ENCODE data around the gene NKX6-2.
"Not testable (repeated sequence)": the region's sequence is repeated elsewhere in the genome, so short reads cannot be mapped to it uniquely, and the experiment has no call there.

Gene NKX6-2

GRCh38 chr10:132812520-132812919 lies 26.6 kb upstream of the NKX6-2 start:
- peak; percentile 9 for DNase-seq

DNA sequence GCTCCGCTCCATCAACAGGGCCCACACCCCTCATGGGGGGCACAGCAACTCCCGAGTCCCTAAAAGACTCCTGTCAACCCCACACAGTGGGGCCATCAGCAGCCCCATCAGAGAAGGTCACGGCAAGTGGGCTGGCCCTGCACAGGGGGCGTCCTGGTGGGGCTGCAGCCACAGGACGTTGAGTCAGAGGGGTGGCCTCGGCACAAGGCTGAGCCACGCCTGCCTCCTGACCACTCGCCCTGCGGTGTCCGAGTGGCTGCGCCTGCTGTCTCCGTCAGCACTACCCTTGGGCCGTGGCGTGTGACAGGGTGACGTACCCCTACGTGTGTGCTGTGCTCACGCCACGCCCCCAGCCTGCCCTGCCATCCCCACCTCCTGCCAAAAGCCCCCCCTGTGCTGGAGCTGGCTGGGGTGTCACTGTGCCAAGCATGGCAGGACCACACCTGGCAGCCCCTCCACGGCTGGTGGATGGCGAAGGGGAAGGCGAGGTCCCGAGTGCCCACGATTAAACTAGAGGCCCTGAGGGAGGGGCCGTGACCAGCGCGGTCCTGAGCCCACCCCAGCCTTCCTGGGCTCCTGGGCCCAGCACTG lies 26.0 kb upstream of the NKX6-2 start:
- DNase-seq, result no peak

DNA sequence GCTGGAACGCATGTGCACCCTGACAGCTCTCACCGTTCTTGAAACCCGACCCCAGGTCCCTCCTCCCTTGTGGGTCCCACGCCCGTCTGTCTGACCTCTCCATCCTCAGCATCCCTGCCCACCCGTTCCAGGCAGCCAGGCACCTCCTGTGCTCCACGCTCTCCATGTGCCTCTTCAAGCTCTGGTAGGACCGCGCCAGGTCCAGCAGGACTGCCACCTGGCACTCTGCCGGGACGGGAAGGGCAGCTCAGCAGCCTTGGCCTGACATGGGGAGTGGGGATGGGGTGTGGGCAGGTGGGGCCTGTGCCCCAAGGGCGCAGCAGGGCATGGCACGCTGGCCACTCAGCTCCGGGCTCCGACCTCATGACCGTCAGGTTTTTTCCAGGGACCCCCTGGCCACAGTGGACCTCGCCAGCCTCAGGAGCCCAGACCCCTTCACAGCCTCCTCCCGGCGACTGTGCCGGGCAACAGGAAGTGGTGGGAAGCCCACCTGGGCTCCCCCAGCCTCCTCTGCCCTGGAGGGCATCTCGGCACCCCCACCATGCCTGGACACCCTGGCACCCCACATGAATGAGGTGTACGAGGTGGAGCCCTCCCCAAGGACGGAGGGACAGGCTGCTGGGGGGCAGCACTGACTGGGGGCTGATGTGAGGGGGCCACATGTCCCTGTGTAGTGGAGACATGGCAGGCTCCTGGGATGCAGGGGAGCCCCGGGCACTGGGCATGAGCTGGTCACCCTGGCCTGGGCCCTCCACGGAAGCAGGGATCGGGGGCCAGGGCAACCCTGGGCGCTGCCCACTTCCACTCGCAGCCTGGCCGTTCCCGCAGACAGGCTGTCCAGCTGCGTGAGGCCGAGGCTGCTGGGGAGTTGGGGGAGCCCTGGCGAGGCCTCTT lies 25.1 kb upstream of the NKX6-2 start:
- no peak for DNase-seq

GRCh38 chr10:132810141-132810806 lies 24.3 kb upstream of the NKX6-2 start:
- DNase-seq, result peak; percentile 10

- no peak for DNase-seq
Measured at GRCh38 chr10:132809232-132810140, 23.5 kb upstream of the NKX6-2 start.

DNA sequence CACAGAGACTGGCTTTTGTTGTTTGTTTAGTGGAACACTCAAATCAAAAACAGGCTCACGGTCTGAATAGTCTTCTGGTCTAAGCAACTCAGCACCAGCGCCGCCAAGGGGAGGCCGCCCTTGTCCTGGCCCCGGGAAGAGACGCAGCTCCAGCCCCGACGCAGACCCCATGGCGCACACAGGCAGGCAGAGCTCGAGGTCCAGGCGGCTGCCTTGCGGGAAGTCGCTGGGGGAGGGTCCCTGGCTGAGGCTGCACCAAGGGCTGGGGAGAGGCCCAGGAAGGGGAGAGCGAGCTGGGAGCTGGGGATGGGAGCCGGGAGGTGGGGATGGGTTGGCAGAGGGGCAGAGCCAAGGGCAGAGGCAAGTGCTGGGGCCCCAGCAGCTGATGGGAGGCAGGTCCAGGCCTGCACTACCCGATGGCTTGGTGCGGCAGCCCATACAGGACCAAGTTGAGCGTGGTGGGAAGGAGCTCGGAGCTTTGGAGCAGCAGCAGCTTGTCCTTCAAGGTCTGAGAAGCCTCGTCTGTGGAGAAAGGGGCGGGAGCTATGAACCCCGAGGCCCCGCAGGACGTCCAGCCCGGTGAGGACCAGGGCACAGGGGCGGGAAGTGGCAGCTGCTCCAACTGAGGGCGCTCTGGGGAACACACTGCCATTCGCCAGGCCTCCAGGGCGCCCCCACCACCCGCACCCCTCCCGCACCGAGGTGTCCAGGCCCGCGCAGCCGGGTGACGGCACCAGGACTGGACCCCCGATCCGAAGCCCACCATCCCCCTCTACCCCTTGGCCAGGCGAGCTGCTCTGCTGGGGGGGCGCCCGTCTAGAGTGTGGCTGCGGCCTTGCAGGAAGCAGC lies 22.7 kb upstream of the NKX6-2 start:
- DNase-seq, result no peak

- DNase-seq, result no peak
Measured at GRCh38 chr10:132807621-132808049, 21.7 kb upstream of the NKX6-2 start.

DNA sequence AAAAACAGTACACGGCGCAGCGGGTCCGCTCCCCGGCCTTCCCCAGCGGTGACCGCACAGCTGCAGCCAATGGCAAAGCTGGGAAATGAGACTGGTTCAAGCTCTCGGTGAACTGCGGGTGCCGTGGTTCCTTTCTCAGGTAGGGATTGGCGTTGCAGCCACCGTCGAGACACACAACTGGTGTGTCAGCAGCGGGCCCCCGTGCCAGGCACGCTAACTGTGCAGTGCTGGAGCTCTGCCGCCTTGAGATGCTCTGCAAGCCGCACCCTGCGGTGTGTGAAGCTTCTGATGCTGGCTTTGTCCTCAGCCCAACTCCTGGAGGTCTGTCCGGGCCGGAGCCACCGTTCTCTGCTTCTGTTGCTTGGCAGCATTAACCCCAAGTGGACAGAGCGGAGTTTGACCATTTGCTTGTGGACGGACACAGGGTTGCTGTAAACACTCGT lies 20.6 kb upstream of the NKX6-2 start:
- no peak for DNase-seq

DNA sequence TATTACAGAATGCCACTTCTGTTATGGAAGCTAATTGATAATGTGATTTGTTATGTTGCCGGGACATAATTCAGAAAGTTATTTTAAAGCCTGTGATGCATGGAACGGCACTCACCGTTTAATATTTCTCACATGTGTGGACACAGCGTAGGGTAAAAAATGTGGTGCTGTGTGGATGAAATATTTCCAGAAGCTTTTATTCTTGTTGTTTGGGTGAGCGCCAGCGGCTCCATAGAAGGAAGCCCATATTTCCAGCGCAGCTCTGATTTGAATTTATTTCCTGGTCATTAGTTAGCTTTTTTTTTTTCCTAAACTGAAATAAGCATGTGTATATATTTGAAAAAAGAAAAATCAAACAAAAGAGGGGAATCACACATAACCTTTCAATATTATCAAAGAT lies 20.2 kb upstream of the NKX6-2 start:
- DNase-seq, result no peak

DNA sequence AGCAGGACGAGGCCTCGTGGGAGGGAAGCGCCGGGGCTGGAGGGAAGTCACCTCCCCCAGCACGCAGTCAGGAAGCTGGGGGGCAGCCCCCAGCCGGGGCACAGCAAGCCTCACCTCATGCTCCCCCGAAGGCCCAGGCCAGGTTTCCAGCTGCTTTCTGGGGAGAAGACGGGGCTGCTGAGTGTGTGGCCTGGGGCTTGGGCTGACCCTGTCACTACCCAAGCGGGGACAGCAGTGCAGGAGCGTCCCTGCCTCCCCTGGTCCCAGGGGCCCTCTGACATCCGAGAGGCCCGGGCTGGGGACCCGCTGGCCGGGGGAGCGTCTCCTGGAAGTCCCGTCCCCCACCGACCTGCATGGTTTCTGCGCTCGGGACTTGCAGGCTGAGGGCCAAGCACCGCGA lies 19.7 kb upstream of the NKX6-2 start:
- no peak for DNase-seq

DNA sequence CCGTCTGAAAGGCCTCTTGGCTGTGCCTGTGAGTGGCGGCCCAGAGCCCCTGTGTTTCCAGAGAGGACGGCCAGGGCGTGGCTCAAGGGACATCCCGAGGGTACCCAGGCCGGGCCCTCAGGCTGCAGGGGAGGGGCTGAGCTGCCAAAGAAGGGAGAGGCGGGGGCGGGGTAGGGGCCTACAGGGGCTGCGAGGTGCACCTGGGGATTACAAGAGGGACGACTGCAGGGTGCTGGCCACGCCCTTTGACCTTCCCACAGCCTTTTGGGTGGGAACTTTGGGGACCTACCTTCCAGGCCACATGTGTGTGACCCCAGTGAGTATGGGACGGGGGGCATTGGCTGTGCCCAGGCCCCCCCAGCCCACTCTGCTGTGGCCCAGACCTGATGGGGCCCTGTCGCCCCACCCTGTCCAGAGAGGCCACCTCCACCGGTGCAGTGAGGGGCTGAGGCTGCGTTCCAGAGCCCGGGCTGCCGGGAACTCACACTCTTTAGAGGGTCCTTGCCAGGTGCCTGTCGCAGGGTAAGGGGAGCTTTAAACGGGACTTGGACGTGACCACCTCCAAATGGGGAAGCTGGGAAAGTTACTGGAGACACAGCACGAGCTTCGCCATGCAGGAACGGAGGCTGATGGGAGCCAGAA lies 19.0 kb upstream of the NKX6-2 start:
- DNase-seq, result no peak

- DNase-seq, result no peak
Measured at GRCh38 chr10:132804287-132804686, 18.3 kb upstream of the NKX6-2 start.

DNA sequence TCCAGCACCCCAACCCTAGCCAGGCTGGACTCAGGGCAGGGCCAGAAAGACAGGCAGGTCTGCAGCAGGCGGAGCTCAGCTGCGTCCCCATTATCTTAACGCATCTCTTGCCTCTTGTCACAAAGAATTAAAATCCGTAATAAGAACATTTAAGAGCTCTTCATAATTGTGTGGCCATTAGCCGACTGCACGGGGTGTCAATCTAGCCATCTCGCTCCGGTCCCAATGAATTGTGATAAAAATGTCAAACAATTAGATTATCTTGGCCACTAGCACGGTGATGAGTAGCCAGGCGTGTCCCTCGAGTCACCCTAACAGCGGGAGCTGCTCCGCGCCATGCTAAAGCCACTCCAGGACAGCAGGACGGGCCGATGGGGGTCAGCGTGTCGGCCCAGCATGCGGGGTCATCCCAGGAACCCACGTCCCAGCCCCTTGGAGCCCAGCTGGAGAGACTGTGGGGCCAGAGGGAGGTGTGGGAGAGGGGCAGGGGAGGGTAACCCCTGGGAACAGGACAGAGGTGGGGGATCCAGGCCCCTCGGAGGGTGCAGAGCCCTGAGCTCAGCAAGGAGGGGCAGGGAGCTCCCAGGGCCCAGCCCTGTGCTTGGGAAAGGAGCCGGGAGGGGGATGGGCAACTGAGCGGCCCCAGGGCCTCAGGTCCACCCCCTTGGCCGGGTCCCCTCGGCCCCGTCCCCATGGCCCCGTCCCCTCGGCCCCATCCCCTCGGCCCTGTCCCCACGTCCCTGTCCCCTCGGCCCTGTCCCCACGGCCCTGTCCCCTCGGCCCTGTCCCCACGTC lies 17.7 kb upstream of the NKX6-2 start:
- no peak for DNase-seq

DNA sequence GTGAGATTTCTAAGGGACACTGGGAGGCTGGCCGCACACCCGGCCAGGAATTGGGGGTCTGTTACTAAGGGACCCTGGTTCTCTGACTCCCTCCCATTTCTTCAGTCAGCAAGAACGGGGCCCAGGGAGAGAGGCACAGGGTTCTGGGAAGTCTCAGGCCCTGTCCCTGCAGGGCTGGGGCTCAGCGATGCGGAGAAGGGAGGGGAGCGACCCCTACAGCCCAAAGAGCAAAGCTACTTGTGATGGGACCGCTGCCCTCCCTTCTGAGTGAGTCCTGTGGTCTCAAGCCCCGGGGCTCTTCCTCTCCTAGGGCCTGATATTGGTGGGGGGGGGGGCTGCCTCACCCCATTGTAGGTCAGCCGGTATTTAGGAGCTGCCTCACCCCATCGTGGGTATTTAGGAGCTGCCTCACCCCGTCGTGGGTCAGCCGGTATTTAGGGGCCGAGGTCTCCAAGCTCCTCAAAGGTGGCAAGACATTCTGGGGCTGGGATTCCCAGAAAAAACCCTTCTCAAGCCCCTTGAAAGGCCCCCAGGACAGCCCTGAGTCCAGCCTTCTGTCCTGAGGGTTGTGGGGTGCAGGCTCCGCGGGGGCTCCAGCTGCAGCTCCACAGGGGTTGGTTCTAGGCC lies 16.9 kb upstream of the NKX6-2 start:
- no peak for DNase-seq

DNA sequence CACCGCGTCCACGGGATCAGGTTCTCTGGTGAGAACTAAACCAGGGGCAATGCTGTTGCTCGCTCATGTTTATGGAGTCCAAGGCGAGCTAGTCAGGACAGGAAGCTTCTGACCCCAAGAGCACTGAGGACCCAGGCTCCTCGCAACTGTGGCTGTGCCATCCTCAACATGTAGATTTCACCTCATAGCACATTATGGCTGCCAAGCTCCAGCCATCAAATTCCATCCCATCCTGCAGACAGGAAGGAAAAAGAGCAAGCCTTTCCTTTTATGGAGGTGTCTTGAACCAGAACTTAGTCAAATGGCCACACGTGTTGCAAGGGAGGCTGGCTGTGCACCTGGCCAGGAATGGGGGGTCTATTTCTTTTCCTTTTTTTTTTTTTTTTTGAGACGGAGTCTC lies 16.1 kb upstream of the NKX6-2 start:
- no peak for DNase-seq

- DNase-seq, result no peak
Measured at GRCh38 chr10:132799865-132800264, 13.9 kb upstream of the NKX6-2 start.

GRCh38 chr10:132798876-132799275 lies 12.9 kb upstream of the NKX6-2 start:
- peak; percentile 1 for DNase-seq

DNA sequence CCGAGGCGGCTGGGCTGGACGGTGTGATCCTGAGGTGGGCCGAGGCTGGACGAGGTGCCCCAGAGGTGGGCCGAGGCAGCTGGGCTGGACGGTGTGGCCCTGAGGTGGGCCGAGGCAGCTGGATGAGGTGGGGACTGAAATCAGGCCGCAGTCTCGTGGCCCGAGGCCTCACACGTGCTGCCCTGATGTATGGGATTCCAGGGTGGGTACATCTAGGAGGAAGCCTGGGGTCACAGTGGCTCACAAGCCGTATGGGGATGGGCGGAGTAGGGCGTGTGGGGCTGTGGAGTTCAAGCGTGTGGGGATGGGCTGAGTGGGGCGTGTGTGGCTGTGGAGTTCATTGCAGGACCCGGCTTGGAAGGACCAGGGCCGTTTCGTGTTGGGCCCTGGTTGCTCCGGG lies 12.5 kb upstream of the NKX6-2 start:
- no peak for DNase-seq

GRCh38 chr10:132797986-132798385 lies 12.0 kb upstream of the NKX6-2 start:
- not testable (repeated sequence) for DNase-seq

GRCh38 chr10:132796846-132797245 lies 10.9 kb upstream of the NKX6-2 start:
- no peak for DNase-seq

Data from activated CD8-positive, alpha-beta memory T cell treated with anti-CD3 and anti-CD28 coated beads, Interleukin-2, amount 50 U/mL, for 4 hours (primary cell).